Gastroesophageal sphincter (tissue), 3 donors: ENCODE data around the gene C1orf74.

Experiments used
- CTCF ChIP-seq, 4 experiments: fragments of 200-600 bp in 2 of 4; fragments of 450-650 bp in 2 of 4; sonication (generic) in 1 of 4; IDR thresholded peaks; one replicate each; pipeline ENCODE4 v1.5.1; 2017 to 2019; ENCODE audit warnings: antibody characterized with exemption in 4 of 4, mild to moderate bottlenecking in 2 of 4, moderate library complexity in 2 of 4
- EP300 ChIP-seq: sonication (generic); formaldehyde crosslinking; IDR thresholded peaks from one replicate; pipeline ENCODE4 v1.6.1; 2017; ENCODE audit warnings: antibody characterized with exemption, mild to moderate bottlenecking
- POLR2A ChIP-seq, 2 donors: fragments of 450-650 bp; IDR thresholded peaks; one replicate each; pipeline ENCODE4 v1.6.1; 2017; ENCODE audit warnings: antibody characterized with exemption in 2 of 2, mild to moderate bottlenecking in 2 of 2, moderate library complexity in 1 of 2
- POLR2AphosphoS5 ChIP-seq: sonication (generic); formaldehyde crosslinking; IDR thresholded peaks from one replicate; pipeline ENCODE4 v1.6.1; 2017; ENCODE audit warnings: antibody characterized with exemption

DNA sequence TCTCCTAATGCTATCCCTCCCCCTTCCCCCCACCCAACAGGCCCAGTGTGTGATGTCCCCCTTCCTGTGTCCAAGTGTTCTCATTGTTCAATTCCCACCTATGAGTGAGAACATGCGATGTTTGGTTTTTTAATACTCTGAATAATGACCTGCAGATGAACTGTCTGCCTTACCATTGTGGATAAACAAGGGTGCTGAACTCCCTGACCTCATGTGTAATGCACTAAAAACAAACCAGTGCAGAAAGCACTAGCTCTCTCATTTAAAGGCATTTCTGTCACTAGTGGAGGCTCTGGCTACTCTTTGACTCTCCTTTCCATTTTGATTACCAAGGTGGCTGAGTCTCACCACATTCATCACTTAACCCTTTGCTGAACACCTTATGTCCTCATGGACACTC is 51.6 kb downstream of the C1orf74 start:
- TF ChIP-seq CTCF (IDR thresholded peaks at IDR 0.05) (no peak), POLR2AphosphoS5 (no peak), POLR2A (IDR thresholded peaks at IDR 0.05) (no peak), EP300 (no peak)
